Measurements from ENCODE around the gene KCNA5. TPM values are rescaled to one million over a fixed set of nuclear protein-coding genes. Genes with fewer than 3 reads are reported as not detected.

Gene KCNA5
- not detected in 2 replicates for total RNA-seq

DNA sequence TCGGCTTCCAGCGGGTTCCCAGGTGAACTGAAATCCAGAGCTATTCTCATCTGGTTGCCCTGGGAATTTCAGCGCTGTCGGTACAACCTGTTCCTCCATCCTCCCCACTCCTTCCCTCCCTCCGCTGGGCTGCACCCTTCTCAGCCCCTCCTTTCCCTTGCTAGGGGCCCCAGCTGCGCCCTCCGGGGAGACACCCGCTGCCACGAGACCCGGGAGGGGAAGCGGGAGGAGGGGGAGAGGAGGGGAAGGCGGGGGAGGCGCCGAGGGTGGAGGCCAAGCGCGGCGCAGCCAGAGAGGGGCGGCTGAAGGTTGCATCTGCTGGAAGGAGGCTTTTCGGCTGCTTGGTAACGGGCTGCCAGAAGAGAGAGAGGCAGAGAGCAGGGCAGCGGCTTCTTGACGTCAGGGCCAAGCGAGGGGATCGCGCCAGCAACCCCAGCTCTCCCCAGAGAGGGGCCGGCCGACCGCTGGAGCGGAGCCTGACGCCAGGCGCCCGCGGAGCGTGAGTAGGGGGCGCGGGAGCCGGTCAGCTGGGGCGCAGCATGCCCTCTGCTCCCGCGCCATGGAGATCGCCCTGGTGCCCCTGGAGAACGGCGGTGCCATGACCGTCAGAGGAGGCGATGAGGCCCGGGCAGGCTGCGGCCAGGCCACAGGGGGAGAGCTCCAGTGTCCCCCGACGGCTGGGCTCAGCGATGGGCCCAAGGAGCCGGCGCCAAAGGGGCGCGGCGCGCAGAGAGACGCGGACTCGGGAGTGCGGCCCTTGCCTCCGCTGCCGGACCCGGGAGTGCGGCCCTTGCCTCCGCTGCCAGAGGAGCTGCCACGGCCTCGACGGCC, at the start of gene KCNA5:
TSS of gene KCNA5 (plus strand) at position 291 of the 831 bp plus-strand sequence. CDS start at position 560, 269 bp downstream.
- intact Hi-C loops (cut with micrococcal nuclease) = no loop called here

DNA sequence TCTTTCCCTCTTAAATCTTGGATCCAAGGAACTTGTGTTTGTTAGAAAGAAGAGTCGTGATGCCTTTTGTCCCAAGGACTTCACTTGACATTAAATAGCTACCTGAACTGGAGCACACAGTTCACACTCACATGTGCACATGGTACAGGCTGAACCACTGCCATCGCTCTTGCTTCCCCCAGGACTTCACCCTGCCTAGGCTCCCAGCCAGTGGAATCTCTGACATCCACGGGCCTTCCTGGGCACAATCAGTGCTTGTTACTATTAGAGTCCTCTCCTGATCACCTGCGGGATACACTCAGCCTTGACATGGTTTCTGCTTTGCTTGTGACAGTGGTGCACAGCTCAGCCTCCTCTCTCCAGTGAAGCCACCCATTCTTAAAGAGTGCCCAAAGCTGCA, 49.1 kb upstream of the KCNA5 start:
- intact Hi-C loops (cut with micrococcal nuclease) = no loop called here

DNA sequence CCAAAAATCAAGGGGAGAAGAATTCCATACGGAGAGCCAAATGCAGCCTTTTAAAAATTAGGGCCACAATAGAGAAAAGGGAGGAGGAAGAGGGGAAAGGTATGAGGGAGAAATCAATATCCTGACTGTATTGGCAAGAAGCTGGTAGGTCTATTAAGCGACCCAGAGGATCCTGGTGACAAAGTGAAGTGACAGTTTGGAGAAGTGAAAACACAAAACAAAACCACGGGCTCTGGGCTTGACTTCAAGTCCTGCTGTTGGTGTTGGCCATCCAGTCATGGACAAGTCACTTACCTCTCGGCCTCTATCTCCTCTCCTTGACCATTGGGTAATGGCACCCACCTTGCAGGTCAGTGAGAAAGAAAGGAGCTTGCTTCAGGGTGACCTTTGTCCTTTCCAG, 47.0 kb upstream of the KCNA5 start:
- intact Hi-C loops (cut with micrococcal nuclease) = no loop called here

GRCh38 chr12:4997939-4998338, 45.7 kb upstream of the KCNA5 start:
- intact Hi-C loops (cut with micrococcal nuclease) = no loop called here

DNA sequence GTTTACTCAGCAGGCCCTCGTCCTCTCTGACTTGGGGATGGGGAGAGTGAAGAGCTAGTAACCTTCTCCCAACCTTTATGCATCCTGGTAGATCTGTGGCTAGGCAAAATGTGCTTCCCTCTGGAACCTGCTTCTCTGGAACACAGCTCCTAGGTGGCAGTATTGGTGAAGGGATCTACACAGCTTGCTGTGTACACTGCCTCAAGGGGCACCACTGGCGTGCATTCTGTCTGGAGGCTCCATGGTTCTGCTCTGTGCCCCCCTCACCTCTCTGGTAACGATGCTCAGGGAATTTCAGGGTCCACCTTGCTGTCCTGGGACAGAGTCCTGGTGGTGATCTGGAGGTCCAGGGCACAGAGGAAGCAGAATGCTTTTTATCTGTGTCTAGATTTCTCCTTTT, 43.5 kb upstream of the KCNA5 start:
- intact Hi-C loops (cut with micrococcal nuclease) = no loop called here

DNA sequence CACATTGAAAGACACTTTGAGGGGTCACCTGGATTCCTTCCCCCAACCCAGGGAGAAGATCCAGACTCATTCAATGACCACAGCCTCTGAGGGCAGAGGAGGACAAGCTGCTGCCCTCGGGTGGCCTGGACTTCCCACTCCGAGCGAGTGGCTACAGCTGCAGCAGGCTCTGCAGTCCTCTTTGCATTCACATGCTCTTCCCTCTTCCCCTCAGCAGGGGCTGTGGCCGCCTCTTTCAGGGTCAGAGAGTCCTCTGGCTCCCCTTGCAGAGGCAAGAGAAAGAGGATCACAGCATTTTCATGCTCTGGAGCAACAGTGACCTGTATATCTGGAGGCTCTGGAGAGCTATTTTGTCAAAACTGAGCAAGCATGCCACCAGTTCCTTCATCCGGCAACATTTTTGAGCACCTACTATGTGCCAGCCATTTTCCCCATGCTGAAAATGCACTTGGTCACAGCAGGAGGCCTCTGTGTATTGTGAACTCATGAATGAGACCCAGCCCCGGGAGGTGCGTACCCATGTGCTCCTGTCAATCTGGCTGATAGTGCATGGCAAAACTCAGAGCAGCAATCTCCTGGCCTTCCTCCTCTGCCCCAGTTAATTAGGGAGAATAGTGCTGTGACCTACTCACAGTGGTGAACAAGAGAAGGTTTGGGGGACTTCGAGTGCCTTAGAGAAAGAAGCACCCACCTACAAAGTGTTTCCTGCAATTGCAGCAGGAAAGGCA, 42.9 kb upstream of the KCNA5 start:
- intact Hi-C loops (cut with micrococcal nuclease) = no loop called here

DNA sequence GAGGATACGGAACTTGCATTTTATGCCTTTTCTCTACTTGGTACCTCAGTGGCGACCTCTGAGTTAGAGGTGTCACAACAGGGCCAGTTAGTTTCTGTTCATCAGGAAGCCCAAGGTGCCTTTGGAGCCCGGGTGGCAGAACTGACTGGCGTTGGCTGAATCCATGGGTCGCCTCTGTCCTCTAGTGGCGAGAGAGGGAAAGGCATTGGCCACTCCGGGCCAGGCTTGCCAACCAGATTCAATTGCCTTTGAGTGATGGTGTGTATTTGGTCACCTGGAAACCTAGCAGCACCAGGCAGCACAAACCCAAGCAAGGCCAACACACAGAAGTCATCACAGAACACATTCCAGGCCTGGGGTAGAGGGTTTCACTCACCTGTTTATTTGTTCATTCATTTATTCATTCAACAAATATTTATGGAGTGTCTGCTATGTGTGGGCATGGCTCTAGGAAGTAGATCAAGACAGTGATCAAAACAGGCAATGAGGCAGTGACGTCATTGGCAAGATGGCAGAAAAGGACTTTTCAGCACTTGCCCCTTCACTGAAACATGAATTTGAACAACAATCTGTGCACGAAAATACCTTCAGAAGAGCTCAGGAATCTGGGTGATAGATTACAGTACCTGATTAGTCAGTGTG, 40.5 kb upstream of the KCNA5 start:
- intact Hi-C loops (cut with micrococcal nuclease) = loop anchor here (1.0 kb wide), 1 partner anchor 146 kb away; no protein-coding TSS in a partner anchor

DNA sequence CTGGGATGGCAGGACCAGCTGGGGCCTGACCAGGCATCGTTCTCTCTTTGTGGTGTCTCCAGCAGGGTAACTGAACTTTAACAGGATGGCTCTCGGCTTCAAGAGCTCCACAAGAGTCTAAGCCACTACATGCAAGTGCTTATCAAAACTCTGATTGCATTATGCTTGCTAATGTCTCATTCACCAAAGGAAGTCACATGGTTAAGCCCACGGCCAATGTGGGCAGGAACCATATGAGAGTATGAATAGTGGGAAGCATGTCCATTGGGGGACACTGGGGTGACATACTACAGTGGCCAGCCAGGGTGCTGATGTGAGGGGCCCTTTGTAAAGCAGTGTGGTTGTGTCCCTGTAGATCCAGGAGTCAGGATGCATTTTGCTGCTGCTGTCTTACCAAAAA, 35.0 kb upstream of the KCNA5 start:
- intact Hi-C loops (cut with micrococcal nuclease) = no loop called here

DNA sequence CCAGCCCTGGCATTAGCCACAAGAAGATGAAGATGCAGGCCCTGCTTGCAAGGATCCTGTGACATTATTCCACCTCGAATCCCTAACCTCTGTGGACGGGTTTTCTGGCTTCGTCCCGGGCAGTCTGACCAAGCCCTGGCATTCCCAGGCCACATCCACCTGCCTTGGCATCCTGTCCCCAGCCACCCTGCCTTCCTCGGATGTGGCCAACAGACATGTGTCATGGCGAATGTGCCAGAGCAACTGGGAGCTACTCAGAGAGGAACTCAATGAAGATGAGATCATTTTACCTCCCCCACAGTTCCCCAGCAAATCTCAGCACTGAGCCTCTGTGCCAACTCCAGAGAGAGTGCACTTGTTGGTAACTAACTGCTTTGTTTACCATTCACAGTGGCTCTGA, 33.5 kb upstream of the KCNA5 start:
- intact Hi-C loops (cut with micrococcal nuclease) = no loop called here

DNA sequence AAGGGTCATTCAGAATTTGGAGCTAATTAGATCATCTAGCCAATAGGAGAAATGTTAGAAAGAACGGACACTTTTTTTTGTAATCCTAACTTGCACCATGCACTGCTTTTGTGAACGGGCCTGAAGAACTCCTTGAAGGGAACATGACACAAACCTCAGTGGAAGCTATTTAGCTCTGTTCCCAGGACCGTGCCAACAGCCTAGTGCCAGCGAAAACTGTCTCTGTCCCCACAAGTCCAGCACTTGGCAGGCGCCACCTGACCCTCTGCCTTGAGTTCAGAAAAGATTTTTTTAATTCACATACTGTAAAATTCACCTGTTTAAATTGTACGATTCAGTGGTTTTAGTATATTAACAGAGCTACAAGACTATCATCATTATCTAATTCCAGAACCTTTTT, 31.3 kb upstream of the KCNA5 start:
- intact Hi-C loops (cut with micrococcal nuclease) = no loop called here

DNA sequence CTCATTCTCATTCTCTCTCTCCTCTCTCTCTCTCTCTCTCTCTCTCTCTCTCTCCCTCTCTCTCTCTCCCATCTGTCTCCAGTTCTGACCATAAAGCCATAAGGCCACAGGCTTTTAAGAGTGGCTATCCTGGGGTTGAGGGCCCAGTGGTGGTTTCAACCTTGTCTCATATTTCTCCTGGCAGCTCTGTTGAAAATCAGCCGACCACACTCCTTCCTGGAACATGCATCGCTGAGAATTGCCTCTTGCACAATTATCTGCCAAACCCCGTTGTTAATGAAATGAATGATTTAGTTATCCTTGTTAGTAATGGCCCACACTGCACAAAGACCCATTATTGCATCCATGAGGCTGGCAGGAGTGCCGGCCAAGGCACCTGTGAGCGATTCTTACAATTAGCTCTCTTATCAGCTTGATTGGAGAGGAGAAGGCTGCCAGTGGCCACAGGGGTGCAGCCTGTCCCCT, 30.4 kb upstream of the KCNA5 start:
- intact Hi-C loops (cut with micrococcal nuclease) = no loop called here

GRCh38 chr12:5014269-5014668, 29.4 kb upstream of the KCNA5 start:
- intact Hi-C loops (cut with micrococcal nuclease) = no loop called here

GRCh38 chr12:5015711-5016492, 27.8 kb upstream of the KCNA5 start:
- intact Hi-C loops (cut with micrococcal nuclease) = no loop called here

DNA sequence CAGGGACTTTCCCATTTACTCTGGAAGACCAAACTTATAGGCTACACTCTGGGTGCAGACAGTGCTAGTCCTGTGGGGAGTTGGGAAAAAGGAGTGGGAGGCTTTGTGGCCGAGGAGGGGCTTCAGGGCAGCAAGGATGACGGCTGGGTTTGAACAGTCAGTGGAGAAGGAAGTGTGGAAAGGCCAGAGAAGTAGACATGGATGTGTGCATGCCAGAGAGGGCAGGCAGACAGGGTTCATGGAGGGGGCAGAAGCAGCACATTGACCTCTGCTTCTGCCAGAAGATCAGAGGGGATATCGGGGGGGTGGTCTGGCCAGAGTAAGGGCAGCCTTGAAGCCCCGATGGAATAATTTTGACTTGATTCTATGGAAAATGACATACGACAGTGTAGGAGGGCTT, 27.2 kb upstream of the KCNA5 start:
- intact Hi-C loops (cut with micrococcal nuclease) = no loop called here

GRCh38 chr12:5017638-5018348, 25.9 kb upstream of the KCNA5 start:
- intact Hi-C loops (cut with micrococcal nuclease) = no loop called here

DNA sequence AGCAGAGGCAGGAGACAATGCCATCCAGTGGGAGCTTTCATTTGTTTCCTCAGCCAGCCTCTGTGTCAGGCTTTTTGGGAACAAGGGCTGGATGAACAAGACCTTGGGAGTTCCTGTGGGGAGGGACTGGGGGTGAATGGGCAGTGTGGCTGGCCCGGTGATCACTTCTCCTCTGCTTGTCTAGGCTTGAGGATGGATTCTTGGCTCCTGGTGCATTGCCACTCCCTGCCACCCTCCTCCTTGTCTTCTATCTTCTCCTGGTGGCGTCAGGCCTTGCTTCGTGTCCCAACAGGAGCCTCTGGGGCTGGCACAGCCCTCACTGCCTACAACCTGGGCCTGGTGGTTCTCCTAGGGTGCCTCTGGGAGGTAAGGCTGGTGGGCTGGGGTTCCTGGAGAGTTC, 25.0 kb upstream of the KCNA5 start:
- intact Hi-C loops (cut with micrococcal nuclease) = no loop called here

- intact Hi-C loops (cut with micrococcal nuclease) = loop anchor here (1.0 kb wide), 1 partner anchor 62 kb away; no protein-coding TSS in a partner anchor
Observed at GRCh38 chr12:5022025-5022424, 21.7 kb upstream of the KCNA5 start.

DNA sequence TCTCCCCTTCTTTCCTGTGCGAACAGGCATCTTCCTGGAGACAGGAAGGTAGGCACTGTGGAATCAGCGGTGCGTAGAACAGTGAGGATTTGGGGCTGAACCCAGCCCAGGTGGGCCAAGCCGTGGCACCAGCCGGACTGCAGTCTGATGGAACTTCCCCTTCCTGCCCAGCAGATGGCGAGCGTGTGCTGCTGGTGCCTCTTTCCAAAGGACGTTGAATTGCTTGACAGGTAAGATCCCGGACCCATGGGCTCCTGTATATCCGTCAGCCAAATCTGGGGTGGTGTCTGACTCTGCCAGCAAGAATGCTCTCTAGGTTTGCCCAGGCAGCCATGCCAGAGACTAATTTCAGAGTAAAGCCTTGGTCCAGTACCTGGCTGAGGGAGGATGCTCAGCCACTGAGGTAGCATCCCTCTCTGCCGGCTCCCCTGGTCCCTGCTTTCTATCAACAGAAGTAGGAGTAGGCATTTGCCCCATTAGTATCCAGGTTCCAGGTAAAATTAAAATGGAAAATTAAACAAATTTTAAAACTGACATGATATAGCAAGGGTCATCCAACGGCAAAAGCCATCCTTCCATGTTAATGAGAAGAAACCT, 21.1 kb upstream of the KCNA5 start:
- intact Hi-C loops (cut with micrococcal nuclease) = loop anchor here (1.0 kb wide), 1 partner anchor 62 kb away; no protein-coding TSS in a partner anchor

GRCh38 chr12:5023842-5024241, 19.8 kb upstream of the KCNA5 start:
- intact Hi-C loops (cut with micrococcal nuclease) = no loop called here

DNA sequence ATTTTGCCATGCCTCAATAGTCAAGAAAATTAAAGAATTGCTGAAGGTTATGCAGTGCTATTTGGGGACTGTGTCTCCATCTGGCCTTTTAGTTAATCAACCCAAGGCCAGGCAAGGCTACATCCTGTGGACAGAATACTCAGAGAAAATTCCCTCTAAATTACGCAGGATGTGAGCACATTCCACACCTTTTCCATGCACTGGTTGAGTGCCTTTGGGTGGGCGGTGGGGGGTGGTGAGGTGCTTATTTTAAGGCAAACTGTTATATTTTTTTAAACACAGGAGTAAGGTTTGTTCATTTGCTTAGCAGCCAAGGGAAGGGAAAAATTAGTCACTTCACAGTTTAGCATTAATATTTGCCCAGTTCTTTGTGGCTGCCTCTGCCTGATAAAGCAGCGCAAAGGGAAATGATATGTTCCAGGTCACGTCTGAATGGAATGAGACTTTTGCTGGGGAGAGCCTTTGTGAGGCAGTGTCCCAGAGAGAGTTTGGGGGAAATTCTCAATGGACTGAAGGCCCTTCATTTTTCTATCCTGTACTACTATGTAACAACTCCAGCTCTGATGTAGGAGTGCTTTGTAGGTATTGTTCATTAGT, 17.2 kb upstream of the KCNA5 start:
- intact Hi-C loops (cut with micrococcal nuclease) = no loop called here
